Brain microvascular endothelial cell (primary cell): Measurements from ENCODE around the gene DAB1.

Source experiments
- DNase-seq: peaks from one replicate; pipeline ENCODE4 v3.0.0-alpha.2; 2020
- H3K27ac ChIP-seq: fragments of 250-450 bp; sonication (Bioruptor Pico); 2 replicates; pipeline ENCODE4 v1.5.1; 2020; ENCODE audit warnings: mild to moderate bottlenecking, moderate library complexity
- H3K27me3 ChIP-seq: fragments of 250-450 bp; sonication (Bioruptor Pico); replicated peaks from 2 replicates; pipeline ENCODE4 v1.5.1; 2020; ENCODE audit warnings: mild to moderate bottlenecking
- H3K36me3 ChIP-seq: fragments of 250-450 bp; sonication (Bioruptor Pico); replicated peaks from 2 replicates; pipeline ENCODE4 v1.5.1; 2020; ENCODE audit warnings: mild to moderate bottlenecking
- H3K4me3 ChIP-seq: 2 replicates; pipeline ENCODE4 v1.5.1; 2011; ENCODE audit warnings: low read depth, mild to moderate bottlenecking, control low read depth, low read length, moderate library complexity
- CTCF ChIP-seq: IDR thresholded peaks from 2 replicates; pipeline ENCODE4 v1.5.1; 2011; ENCODE audit warnings: low read depth, mild to moderate bottlenecking, moderate library complexity, low read length, control low read depth, inconsistent platforms; ENCODE audit errors: missing control alignments
- in situ Hi-C: cut with HindIII; loops from 2 replicates; pipeline ENCODE4 v1.10.0; 2017; ENCODE audit warnings: low sequenced_read_pairs, low pct_ligation_motif_present

Gene DAB1

GRCh38 chr1:57015071-57015470 is 408.8 kb downstream of the DAB1 start:
- no peak for TF ChIP-seq CTCF
- no peaks in the 10 kb centered on the region for H3K27me3 ChIP-seq
- no peak overlapping the region for H3K4me3 ChIP-seq
- no peaks in the 10 kb centered on the region for H3K36me3 ChIP-seq
- no peak for DNase-seq
- H3K27ac ChIP-seq: no peak overlapping the region
- in situ Hi-C loops: no loop called here

GRCh38 chr1:57013522-57013921 is 410.3 kb downstream of the DAB1 start:
- no peak for DNase-seq
- TF ChIP-seq CTCF: no peak
- no peaks in the 10 kb centered on the region for H3K27me3 ChIP-seq
- H3K4me3 ChIP-seq: no peak overlapping the region
- in situ Hi-C loops: no loop called here
- H3K27ac ChIP-seq: no peak overlapping the region
- H3K36me3 ChIP-seq: no peaks in the 10 kb centered on the region

DNA sequence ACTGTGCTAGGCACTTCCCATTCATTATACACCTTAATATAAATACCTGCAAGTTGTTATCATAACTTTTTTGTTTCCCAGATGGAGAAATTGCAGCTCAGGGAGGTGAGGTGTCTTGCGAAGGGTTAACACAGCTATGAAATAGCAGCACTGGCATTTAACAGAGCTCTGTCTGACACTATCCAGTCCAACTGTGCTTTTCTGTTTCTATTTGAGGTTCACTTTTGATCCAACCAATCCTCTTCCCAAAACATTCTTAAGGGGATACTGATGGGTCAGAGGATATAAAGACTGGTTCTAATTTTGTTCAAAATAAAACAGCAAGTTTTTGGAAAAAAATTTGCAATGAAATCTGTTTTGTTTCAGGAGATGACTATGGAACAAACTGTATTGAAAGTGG is 411.5 kb downstream of the DAB1 start:
- no peaks in the 10 kb centered on the region for H3K36me3 ChIP-seq
- H3K27ac ChIP-seq: no peak overlapping the region
- DNase-seq: no peak
- no peak for TF ChIP-seq CTCF
- H3K4me3 ChIP-seq: no peak overlapping the region
- H3K27me3 ChIP-seq: no peaks in the 10 kb centered on the region
- in situ Hi-C loops: no loop called here

DNA sequence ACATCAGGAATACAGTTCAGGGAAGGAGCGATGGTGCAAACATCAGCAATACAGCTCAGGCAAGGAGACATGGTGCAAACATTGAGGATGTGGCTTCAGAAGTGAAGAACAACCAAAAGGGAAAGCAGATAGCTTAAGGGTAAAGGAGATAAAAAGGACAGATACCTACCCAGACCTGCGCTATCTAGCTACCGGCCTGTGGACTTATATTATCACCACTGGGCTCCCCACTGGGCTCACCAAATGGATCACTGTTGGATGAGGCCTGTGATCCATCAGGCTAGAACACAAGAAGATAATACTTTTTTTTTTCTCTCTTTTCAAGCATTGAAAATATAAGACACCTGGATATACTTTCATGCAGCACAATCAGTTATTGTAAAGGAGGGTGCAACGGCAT is 413.3 kb downstream of the DAB1 start:
- H3K27me3 ChIP-seq: no peaks in the 10 kb centered on the region
- DNase-seq: no peak
- no peak for TF ChIP-seq CTCF
- in situ Hi-C loops: no loop called here
- no peak overlapping the region for H3K27ac ChIP-seq
- no peaks in the 10 kb centered on the region for H3K36me3 ChIP-seq
- no peak overlapping the region for H3K4me3 ChIP-seq

GRCh38 chr1:57007948-57008347 is 415.9 kb downstream of the DAB1 start:
- TF ChIP-seq CTCF: no peak
- no peak overlapping the region for H3K27ac ChIP-seq
- H3K4me3 ChIP-seq: no peak overlapping the region
- in situ Hi-C loops: no loop called here
- H3K27me3 ChIP-seq: no peaks in the 10 kb centered on the region
- H3K36me3 ChIP-seq: no peaks in the 10 kb centered on the region
- DNase-seq: no peak

DNA sequence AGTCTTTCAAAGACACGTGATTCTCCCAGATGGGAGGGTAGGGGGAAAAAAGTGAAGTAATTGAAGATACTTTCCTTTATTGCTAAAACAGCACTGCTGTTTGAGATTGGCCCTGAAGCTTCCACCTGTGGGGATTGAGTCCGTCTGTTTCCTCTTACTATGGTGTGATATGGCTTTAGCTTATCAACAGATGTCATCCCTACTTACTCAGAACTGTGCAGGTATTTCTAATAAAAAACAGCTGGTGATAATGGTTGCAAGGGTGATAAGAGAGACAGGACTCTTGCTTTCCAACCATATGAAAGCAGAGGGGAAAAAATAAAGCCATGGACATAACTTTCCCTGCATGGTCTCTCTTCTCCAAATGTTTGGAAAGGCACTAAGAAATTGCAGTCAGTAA is 416.4 kb downstream of the DAB1 start:
- in situ Hi-C loops: no loop called here
- no peak for TF ChIP-seq CTCF
- no peak for DNase-seq
- Histone ChIP-seq H3K27me3 (no peaks in the 10 kb centered on the region), H3K4me3 (no peak overlapping the region), H3K27ac (no peak overlapping the region), H3K36me3 (no peaks in the 10 kb centered on the region)
